Activated CD4-positive, alpha-beta T cell treated with anti-CD3 and anti-CD28 coated beads, Interleukin-2, amount 50 U/mL, for 4 hours (primary cell): ENCODE results near the gene MEGF11.

Experiments used
- DNase-seq, 2 experiments: peaks; one replicate each; pipeline ENCODE4 v3.0.0-alpha.2; 2020

Gene MEGF11

GRCh38 chr15:66253418-66254088, at the start of gene MEGF11:
MEGF11 (minus strand) TSS chr15:66253750; CDS start chr15:66128403, 125,347 bp downstream.
- DNase-seq = no peak

- no peak for DNase-seq
These were observed 49.1 kb upstream of the MEGF11 start for GRCh38 chr15:66302489-66303278.

- DNase-seq = no peak
These were observed 45.3 kb upstream of the MEGF11 start for GRCh38 chr15:66298803-66299251.

GRCh38 chr15:66296186-66296585, 42.6 kb upstream of the MEGF11 start:
- DNase-seq = no peak

GRCh38 chr15:66294932-66295235, 41.3 kb upstream of the MEGF11 start:
- DNase-seq = no peak

- peak; percentile 4 to 9 for DNase-seq
These were observed 40.8 kb upstream of the MEGF11 start for GRCh38 chr15:66294157-66294931.

- peak; percentile 42 to 46 for DNase-seq
These were observed 40.0 kb upstream of the MEGF11 start, which contains the start of gene DIS3L for GRCh38 chr15:66293419-66294156. DIS3L (plus strand) TSS chr15:66293568; CDS start chr15:66293597, 29 bp downstream.

GRCh38 chr15:66292571-66293418, 39.2 kb upstream of the MEGF11 start:
- DNase-seq = no peak

- no peak for DNase-seq
These were observed 38.4 kb upstream of the MEGF11 start for GRCh38 chr15:66291816-66292570.

- DNase-seq = no peak
These were observed 37.0 kb upstream of the MEGF11 start for GRCh38 chr15:66290518-66290917.

- DNase-seq = no peak
These were observed 36.5 kb upstream of the MEGF11 start for GRCh38 chr15:66290007-66290406.

- no peak for DNase-seq
These were observed 35.1 kb upstream of the MEGF11 start for GRCh38 chr15:66288551-66289185.

- no peak for DNase-seq
These were observed 34.5 kb upstream of the MEGF11 start for GRCh38 chr15:66288093-66288492.

GRCh38 chr15:66287461-66288057, 34.0 kb upstream of the MEGF11 start:
- no peak for DNase-seq

GRCh38 chr15:66285533-66286280, 32.2 kb upstream of the MEGF11 start:
- no peak for DNase-seq

- no peak for DNase-seq
These were observed 30.7 kb upstream of the MEGF11 start for GRCh38 chr15:66284271-66284670.

- no peak for DNase-seq
These were observed 25.1 kb upstream of the MEGF11 start for GRCh38 chr15:66278671-66279070.

- no peak for DNase-seq
These were observed 24.5 kb upstream of the MEGF11 start for GRCh38 chr15:66278056-66278455.

GRCh38 chr15:66276546-66276945, 23.0 kb upstream of the MEGF11 start:
- no peak for DNase-seq
